Measurements from ENCODE around the gene MED23. TPM values are rescaled to one million over a fixed set of nuclear protein-coding genes. Genes with fewer than 3 reads are reported as not detected.

The MED23 gene
- total and polyA plus RNA-seq, 9 of the 15 experiments (the other 6 are each of a cell fraction or from before 2014, with no cell fraction given): 13.7 to 61.2 (median 27.2) TPM

GRCh38 chr6:131640576-131640975 is 12.5 kb upstream of the MED23 start (continued):
- TF ChIP-seq ZNF639 (CRISPR knock-in tag; conservative IDR thresholded peaks at IDR 0.05 in 1 of 2, IDR thresholded peaks at IDR 0.05 in 1 of 2): peak in 1 of 2 experiments; percentile 73; a peak in 1 of 4 replicates
- peak; percentile 30; the same call in 1 of the 2 replicates for TF ChIP-seq NFIC (IDR thresholded peaks at IDR 0.05)
- TF ChIP-seq SMAD2 (IDR thresholded peaks at IDR 0.05; ENCODE audit: low read depth, low read length): no peak
- 0 out of 6 replicates have a peak, but pooled peaks of 1 of the 3 experiments have one; percentile 24 for TF ChIP-seq ZBTB11 (CRISPR knock-in tag; IDR thresholded peaks at IDR 0.05)
- TF ChIP-seq MITF (IDR thresholded peaks at IDR 0.05): no peak
- TF ChIP-seq CCNT2 (IDR thresholded peaks at IDR 0.05; ENCODE audit: borderline replicate concordance, extremely low read depth, insufficient read length, low read depth, low read length): peak; percentile 54
- TF ChIP-seq EP300 (IDR thresholded peaks at IDR 0.05; ENCODE audit: low read length): peak; percentile 93
- TF ChIP-seq ZNF77 (CRISPR knock-in tag; IDR thresholded peaks at IDR 0.05): no peak
- TF ChIP-seq SMARCA4 (IDR thresholded peaks at IDR 0.05): peak; percentile 82
- no peak for TF ChIP-seq HOMEZ (CRISPR knock-in tag; IDR thresholded peaks at IDR 0.05)
- TF ChIP-seq SMARCE1 (IDR thresholded peaks at IDR 0.05): peak; percentile 65
- TF ChIP-seq DACH1 (IDR thresholded peaks at IDR 0.05; ENCODE audit: partially characterized antibody): peak; percentile 78
- 0 out of 2 replicates have a peak, but pooled peaks have one; percentile 7 for TF ChIP-seq CEBPB (tag; IDR thresholded peaks at IDR 0.05)
- 0 out of 2 replicates have a peak, but pooled peaks have one; percentile 38 for TF ChIP-seq ZBTB9 (CRISPR knock-in tag; IDR thresholded peaks at IDR 0.05)
- 0 out of 2 replicates have a peak, but pooled peaks have one; percentile 13 for TF ChIP-seq CXXC5 (CRISPR knock-in tag; IDR thresholded peaks at IDR 0.05)
- no peak for TF ChIP-seq ZNF134 (CRISPR knock-in tag; conservative IDR thresholded peaks at IDR 0.05)
- TF ChIP-seq BRCA1 (IDR thresholded peaks at IDR 0.05): no peak
- TF ChIP-seq BRCA1 (CRISPR knock-in tag; IDR thresholded peaks at IDR 0.05): no peak
- TF ChIP-seq ESRRB (CRISPR knock-in tag; IDR thresholded peaks at IDR 0.05; ENCODE audit: borderline replicate concordance): no peak
- no peak for TF ChIP-seq NR2F6 (CRISPR knock-in tag; IDR thresholded peaks at IDR 0.05)
